GM12878 (cell line): ENCODE results near the gene MAML2. TPM values are rescaled to one million over a fixed set of nuclear protein-coding genes. Genes with fewer than 3 reads are reported as not detected.

Source experiments
- ATAC-seq: fragments of 200-7000 bp; cut with Tn5 transposase; 3 replicates; pipeline ENCODE4 v1.9.1; 2020; ENCODE audit warnings: mild to moderate bottlenecking, moderate library complexity
- BruUV-seq: library from RNA; stranded (reverse); fragments of 400-500 nt; replicated peaks from 2 replicates; lab custom pipeline; 2021; lab: Mats Ljungman, UMichigan
- CTCF ChIA-PET: fragments of 300-600 bp; sonication (Branson Sonifier 250); formaldehyde crosslinking; extraction: SDS; loops from one replicate; lab custom pipeline; 2021; ENCODE audit warnings: inconsistent platforms; lab: Yijun Ruan, JAX
- POLR2A ChIA-PET: fragments of 350-600 bp; formaldehyde crosslinking; extraction: SDS; loops from one replicate; lab custom pipeline; 2021; ENCODE audit warnings: inconsistent platforms; lab: Charles Lee
- RAD21 ChIA-PET: fragments of 300-600 bp; sonication (Branson Sonifier 250); formaldehyde crosslinking; loops from one replicate; lab custom pipeline; 2023; ENCODE audit warnings: antibody characterized with exemption; ENCODE audit not compliant: unreplicated experiment; lab: Charles Lee
- SMC1A ChIA-PET: fragments of 300-600 bp; sonication (Branson Sonifier 250); formaldehyde crosslinking; loops from one replicate; lab custom pipeline; 2023; ENCODE audit not compliant: unreplicated experiment, uncharacterized antibody; lab: Charles Lee
- DNase-seq: peaks from one replicate; pipeline ENCODE4 v3.0.0-alpha.2; 2011; ENCODE audit warnings: low read depth, low spot score
- FAIRE-seq: peaks from 3 replicates; lab custom pipeline; 2011; peaks lifted over from hg19 to GRCh38; lab: Jason Lieb, UNC
- H2AFZ ChIP-seq: 2 replicates; pipeline ENCODE4 v1.6.0; 2011; ENCODE audit warnings: low read depth, low read length, control low read depth; ENCODE audit not compliant: control insufficient read depth
- H3K27ac ChIP-seq: 2 replicates; pipeline ENCODE4 v1.5.1; 2011; ENCODE audit warnings: control low read depth; ENCODE audit not compliant: control insufficient read depth, insufficient read depth
- H3K27me3 ChIP-seq, 2 experiments: replicated peaks in 1 of 2; 2 replicates each; pipeline versions ENCODE4 v1.6.0 to v1.6.1; 2011; ENCODE audit warnings: low read length in 1 of 2; ENCODE audit not compliant: control insufficient read depth in 2 of 2, insufficient read depth in 2 of 2
- H3K36me3 ChIP-seq, 2 experiments: 2 replicates each; pipeline ENCODE4 v1.5.1; 2011; ENCODE audit warnings: low read length in 1 of 2; ENCODE audit not compliant: control insufficient read depth in 2 of 2, insufficient read depth in 2 of 2
- H3K4me1 ChIP-seq: 2 replicates; pipeline ENCODE4 v1.6.1; 2011; ENCODE audit warnings: mild to moderate bottlenecking, low read length, moderate library complexity, mixed read lengths; ENCODE audit not compliant: control insufficient read depth, insufficient read depth
- H3K4me2 ChIP-seq: 2 replicates; pipeline ENCODE4 v1.6.0; 2011; ENCODE audit warnings: control low read depth; ENCODE audit not compliant: control insufficient read depth, insufficient read depth
- H3K4me3 ChIP-seq: fragments of 200-600 bp; sonication (generic); 2 replicates; pipeline ENCODE4 v1.5.1; 2016
- H3K79me2 ChIP-seq: 2 replicates; pipeline ENCODE4 v1.6.0; 2011; ENCODE audit warnings: low read length; ENCODE audit not compliant: control insufficient read depth, insufficient read depth
- H3K9ac ChIP-seq: 2 replicates; pipeline ENCODE4 v1.8.0; 2011; ENCODE audit warnings: low read length, control low read depth, mixed read lengths; ENCODE audit not compliant: control insufficient read depth, insufficient read depth
- H3K9me3 ChIP-seq: replicated peaks from 3 replicates; pipeline ENCODE4 v1.5.1; 2011; ENCODE audit warnings: mild to moderate bottlenecking, low read length; ENCODE audit not compliant: control insufficient read depth, insufficient read depth
- H4K20me1 ChIP-seq: 2 replicates; pipeline ENCODE4 v1.6.0; 2011; ENCODE audit not compliant: control insufficient read depth, insufficient read depth
- GABPA ChIP-seq: IDR thresholded peaks from 2 replicates; pipeline ENCODE4 v1.6.1; 2014; ENCODE audit warnings: antibody characterized with exemption, low read depth, mild to moderate bottlenecking, inconsistent platforms
- KDM1A ChIP-seq: fragments of 200-600 bp; sonication (generic); IDR thresholded peaks from 2 replicates; pipeline ENCODE4 v1.6.1; 2016; ENCODE audit warnings: borderline replicate concordance
- NFIC ChIP-seq: IDR thresholded peaks from 2 replicates; pipeline ENCODE4 v1.6.1; 2012; ENCODE audit warnings: low read depth, mild to moderate bottlenecking, inconsistent platforms, low read length, moderate library complexity
- RAD51 ChIP-seq: fragments of 450-650 bp; IDR thresholded peaks from 2 replicates; pipeline ENCODE4 v1.6.1; 2016; ENCODE audit warnings: moderate library complexity, mild to moderate bottlenecking, inconsistent platforms
- RUNX3 ChIP-seq: IDR thresholded peaks from 2 replicates; pipeline ENCODE4 v1.6.1; 2012; ENCODE audit warnings: low read length, inconsistent platforms
- TCF12 ChIP-seq: IDR thresholded peaks from 2 replicates; pipeline ENCODE4 v1.6.1; 2011; ENCODE audit warnings: low read depth, mild to moderate bottlenecking, low read length
- TCF7 ChIP-seq: IDR thresholded peaks from 2 replicates; pipeline ENCODE4 v1.6.1; 2014; ENCODE audit warnings: antibody characterized with exemption, borderline replicate concordance
- ZBED1 ChIP-seq: IDR thresholded peaks from 2 replicates; pipeline ENCODE4 v1.6.1; 2016; ENCODE audit warnings: borderline replicate concordance
- WGBS: methylation state at CpG from one replicate; pipeline ENCODE4 v1.1.6; 2016; ENCODE audit warnings: low lambda C conversion rate; ENCODE audit not compliant: insufficient replicate concordance, insufficient coverage; ENCODE audit errors: missing lambda C conversion rate; 5-methylcytosine and 5-hydroxymethylcytosine counted together
- in situ Hi-C: fragments of 300-500 bp; cut with MboI; formaldehyde crosslinking; loops from 9 replicates; pipeline ENCODE4 v1.14.3; 2018; ENCODE audit warnings: mixed read lengths
- intact Hi-C: fragments of 100-400 bp; cut with micrococcal nuclease; formaldehyde crosslinking; loops from one replicate; pipeline ENCODE4 v1.14.2; 2022; ENCODE audit not compliant: unreplicated experiment
- polyA plus RNA-seq, 11 experiments: library from polyadenylated mRNA; depleted of rRNA in 4 of 11; unstranded in 6 of 11; stranded (reverse) in 5 of 11; fragments of >200 nt; fragmentation: Nextera tagmentation in 4 of 11; fragmentation: Illumina TruSeq in 1 of 11; extraction: Ambion mirVana in 4 of 11; extraction: Trizol in 1 of 11; gene quantifications; 1 replicate in 1 of 11; 2 replicates in 10 of 11; pipeline versions ENCODE4 v1.2.1 to v1.2.3, GENCODE V29; 2011 to 2016; ENCODE audit warnings: inconsistent platforms in 2 of 11, missing spikeins in 2 of 11, low read depth in 1 of 11
- total RNA-seq, 4 experiments: library from RNA; depleted of rRNA in 3 of 4; stranded (reverse); fragments of >200 nt in 3 of 4; fragmentation: Illumina TruSeq in 1 of 4; extraction: Trizol in 1 of 4; gene quantifications; 2 replicates each; pipeline versions ENCODE4 v1.2.1 to v1.2.3, GENCODE V29; 2013 to 2021
- TF ChIP-seq, protein P1 (sequence below): fragments of 450-650 bp; IDR thresholded peaks from 2 replicates; pipeline ENCODE4 v1.6.1; 2017; ENCODE audit warnings: borderline replicate concordance
- TF ChIP-seq, protein P2 (sequence below): IDR thresholded peaks from 2 replicates; pipeline ENCODE4 v1.6.1; 2011; ENCODE audit warnings: borderline replicate concordance, low read depth, mild to moderate bottlenecking, moderate library complexity, mixed read lengths, low read length; ENCODE audit not compliant: insufficient read depth; ENCODE audit errors: extremely low read length
- TF ChIP-seq, protein P3 (sequence below): fragments of 450-650 bp; conservative IDR thresholded peaks from 2 replicates; pipeline ENCODE4 v1.6.1; 2017; ENCODE audit warnings: mild to moderate bottlenecking, moderate library complexity

Gene MAML2
- total and polyA plus RNA-seq, 10 of the 15 experiments (the other 5 are each of a cell fraction or from before 2014, with no cell fraction given), result 2.5 to 15.1 (median 12.0) TPM

DNA sequence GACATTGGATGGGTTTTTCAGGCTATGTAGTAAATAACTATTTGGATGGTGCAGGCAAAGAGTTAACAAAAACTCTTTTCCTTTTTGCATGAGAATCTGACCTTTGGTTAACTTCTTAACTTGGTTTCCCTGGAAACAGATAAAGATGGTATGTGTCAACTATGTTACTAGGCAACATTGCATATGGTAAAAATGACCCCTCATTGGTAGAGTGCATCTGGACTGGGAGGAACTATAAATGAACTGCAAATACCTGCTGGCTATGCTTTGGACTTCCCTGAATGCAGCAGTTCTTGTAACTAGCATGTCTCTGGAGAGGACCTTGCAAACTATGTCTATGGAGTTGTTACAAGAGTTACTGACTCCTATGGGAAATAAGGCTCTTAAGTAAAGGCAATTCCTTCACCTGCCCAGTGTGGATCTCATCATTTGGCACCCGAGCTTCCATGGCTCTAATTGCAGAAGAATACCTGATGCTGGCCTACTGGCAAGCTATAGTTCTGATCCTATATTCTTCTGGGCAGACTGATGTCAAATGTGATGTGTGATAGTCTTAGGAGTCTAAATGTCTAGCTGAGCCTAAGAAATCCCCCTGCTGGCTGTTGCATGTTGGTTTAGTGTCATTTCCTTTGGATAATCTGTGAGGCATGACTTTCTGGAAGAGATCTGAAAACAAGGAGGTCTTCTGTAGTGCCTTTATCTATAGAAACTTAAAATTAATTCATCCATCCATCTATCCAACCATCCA is 292.4 kb downstream of the MAML2 start:
- Histone ChIP-seq H2AFZ (no peak overlapping the region), H3K9me3 (no peaks in the 10 kb centered on the region), H3K4me2 (no peak overlapping the region), H4K20me1 (no peaks in the 10 kb centered on the region), H3K27me3 (no peaks in the 10 kb centered on the region), H3K79me2 (peaks cover 3% of the 10 kb centered on the region; the same call in 1 of the 2 replicates), H3K36me3 (no peaks in the 10 kb centered on the region; a peak in 2 of 4 replicates), H3K4me1 (peaks cover 27% of the 10 kb centered on the region), H3K9ac (no peak overlapping the region), H3K4me3 (no peak overlapping the region), H3K27ac (no peak overlapping the region)
- DNase-seq (no peak), ATAC-seq (no peak), FAIRE-seq (no peak)
- BruUV-seq, result no TSS peak
- intact Hi-C loops (loop anchor here (5.0 kb wide), 1 partner anchor 217 kb away; no protein-coding TSS in a partner anchor), in situ Hi-C loops (loop anchor here (5.0 kb wide), 1 partner anchor 342 kb away; the partner anchor contains the start of gene JRKL)
- 88% methylated on average over 1 of the region's 1 CpG for WGBS
- ChIA-PET CTCF (interaction anchor here (1.3 to 9.5 kb wide), 4 partner anchors 25 to 346 kb away, joined by 3 to 256 read pairs (median 40); partner anchors contain the start of gene MAML2), RAD21 (interaction anchor here (2.7 to 9.0 kb wide), 3 partner anchors 25 to 289 kb away, joined by 22 to 213 read pairs (median 69); partner anchors contain the start of gene MAML2), POLR2A (interaction anchor here (0.9 kb wide), 1 partner anchor 36 kb away, joined by 3 read pairs; no protein-coding TSS in a partner anchor), SMC1A (interaction anchor here (1.1 to 9.3 kb wide), 6 partner anchors 7 to 289 kb away, joined by 3 to 184 read pairs (median 6); partner anchors contain the start of gene MAML2)
- TF ChIP-seq, protein P1, sequence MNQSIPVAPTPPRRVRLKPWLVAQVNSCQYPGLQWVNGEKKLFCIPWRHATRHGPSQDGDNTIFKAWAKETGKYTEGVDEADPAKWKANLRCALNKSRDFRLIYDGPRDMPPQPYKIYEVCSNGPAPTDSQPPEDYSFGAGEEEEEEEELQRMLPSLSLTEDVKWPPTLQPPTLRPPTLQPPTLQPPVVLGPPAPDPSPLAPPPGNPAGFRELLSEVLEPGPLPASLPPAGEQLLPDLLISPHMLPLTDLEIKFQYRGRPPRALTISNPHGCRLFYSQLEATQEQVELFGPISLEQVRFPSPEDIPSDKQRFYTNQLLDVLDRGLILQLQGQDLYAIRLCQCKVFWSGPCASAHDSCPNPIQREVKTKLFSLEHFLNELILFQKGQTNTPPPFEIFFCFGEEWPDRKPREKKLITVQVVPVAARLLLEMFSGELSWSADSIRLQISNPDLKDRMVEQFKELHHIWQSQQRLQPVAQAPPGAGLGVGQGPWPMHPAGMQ, result no peak
- TF ChIP-seq KDM1A, result no peak
- no peak for TF ChIP-seq GABPA
- no peak for TF ChIP-seq ZBED1
- TF ChIP-seq TCF7, result no peak
- TF ChIP-seq RUNX3, result no peak
- no peak for TF ChIP-seq TCF12
- no peak for TF ChIP-seq NFIC
- TF ChIP-seq RAD51, result no peak
- TF ChIP-seq, protein P2, sequence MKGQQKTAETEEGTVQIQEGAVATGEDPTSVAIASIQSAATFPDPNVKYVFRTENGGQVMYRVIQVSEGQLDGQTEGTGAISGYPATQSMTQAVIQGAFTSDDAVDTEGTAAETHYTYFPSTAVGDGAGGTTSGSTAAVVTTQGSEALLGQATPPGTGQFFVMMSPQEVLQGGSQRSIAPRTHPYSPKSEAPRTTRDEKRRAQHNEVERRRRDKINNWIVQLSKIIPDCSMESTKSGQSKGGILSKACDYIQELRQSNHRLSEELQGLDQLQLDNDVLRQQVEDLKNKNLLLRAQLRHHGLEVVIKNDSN, result no peak
- TF ChIP-seq, protein P3, sequence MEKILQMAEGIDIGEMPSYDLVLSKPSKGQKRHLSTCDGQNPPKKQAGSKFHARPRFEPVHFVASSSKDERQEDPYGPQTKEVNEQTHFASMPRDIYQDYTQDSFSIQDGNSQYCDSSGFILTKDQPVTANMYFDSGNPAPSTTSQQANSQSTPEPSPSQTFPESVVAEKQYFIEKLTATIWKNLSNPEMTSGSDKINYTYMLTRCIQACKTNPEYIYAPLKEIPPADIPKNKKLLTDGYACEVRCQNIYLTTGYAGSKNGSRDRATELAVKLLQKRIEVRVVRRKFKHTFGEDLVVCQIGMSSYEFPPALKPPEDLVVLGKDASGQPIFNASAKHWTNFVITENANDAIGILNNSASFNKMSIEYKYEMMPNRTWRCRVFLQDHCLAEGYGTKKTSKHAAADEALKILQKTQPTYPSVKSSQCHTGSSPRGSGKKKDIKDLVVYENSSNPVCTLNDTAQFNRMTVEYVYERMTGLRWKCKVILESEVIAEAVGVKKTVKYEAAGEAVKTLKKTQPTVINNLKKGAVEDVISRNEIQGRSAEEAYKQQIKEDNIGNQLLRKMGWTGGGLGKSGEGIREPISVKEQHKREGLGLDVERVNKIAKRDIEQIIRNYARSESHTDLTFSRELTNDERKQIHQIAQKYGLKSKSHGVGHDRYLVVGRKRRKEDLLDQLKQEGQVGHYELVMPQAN, result no peak
